ENCODE data around the gene PRKAG2.
"Not testable (repeated sequence)": the region's sequence is repeated elsewhere in the genome, so short reads cannot be mapped to it uniquely, and the experiment has no call there.

Gene PRKAG2

GRCh38 chr7:151551820-151552219 lies 325.1 kb downstream of the PRKAG2 start:
- DNase-seq (ENCODE audit: low read depth): no peak

DNA sequence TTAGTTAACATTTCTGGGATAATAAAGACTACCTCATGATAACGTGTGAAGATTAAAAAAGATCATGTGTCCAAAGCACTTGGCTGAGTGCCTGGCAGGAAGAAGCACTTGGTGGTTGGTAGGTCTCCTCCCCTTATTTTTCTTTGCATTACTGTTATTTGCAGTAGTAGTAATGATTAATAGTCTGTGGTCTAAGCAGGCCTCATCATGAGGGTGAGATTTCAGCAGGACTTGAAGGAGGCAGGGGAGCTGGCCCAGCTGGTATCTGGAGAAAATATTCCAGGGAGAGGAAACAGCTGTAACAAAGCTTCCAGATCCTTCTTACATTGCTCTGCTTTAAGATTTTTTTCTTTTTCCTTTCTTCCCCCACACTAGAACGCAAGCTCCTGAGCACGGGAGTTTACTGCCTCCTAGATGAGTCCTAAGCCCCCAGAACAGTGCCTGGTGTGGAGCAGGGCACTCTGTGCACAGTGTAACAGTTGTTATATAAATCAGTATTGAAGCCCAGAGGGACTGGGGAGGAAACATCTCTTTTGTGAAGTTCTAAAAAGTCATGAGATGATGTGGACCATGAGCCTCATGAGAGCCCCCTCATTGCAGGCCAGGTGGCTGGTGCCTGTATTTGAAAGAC lies 326.1 kb downstream of the PRKAG2 start:
- no peak for DNase-seq (ENCODE audit: low read depth)

DNA sequence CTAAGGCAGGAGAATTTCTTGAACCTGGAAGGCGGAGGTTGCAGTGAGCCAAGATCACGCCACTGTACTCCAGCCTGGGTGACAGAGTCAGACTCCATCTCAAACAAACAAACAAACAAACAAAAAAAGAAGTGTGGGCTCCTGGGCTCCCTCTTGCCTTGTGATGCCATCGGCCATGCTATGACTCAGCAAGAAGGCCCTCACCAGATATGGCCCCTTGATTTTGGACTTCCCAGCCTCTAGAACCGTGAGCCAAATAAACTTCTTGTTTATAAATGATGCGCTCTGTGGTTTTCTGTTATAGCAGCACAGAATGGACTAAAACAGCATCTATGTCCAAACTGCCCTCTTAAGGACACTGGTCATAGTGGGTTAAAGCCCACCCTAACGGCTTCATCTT lies 327.3 kb downstream of the PRKAG2 start:
- DNase-seq (ENCODE audit: low read depth): no peak

DNA sequence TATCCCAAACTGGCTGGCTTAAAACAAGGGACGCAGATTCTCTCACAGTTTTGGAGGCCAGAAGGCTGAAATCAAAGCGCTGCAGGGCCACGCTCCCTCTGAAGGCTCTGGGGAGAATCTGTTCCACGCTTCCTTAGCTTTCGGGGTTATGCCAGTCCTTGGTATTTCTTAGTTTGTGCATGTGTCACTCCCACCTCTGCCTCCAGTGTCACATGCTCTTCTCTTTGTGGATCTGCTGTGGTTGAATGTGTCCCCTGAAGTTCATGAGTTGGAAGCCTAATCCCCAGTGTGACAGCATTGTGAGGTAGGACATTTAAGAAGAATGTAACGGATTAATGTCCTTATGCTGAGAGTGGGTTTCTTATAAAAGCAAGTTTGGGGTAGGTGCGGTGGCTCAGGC lies 327.8 kb downstream of the PRKAG2 start:
- DNase-seq (ENCODE audit: low read depth): no peak

GRCh38 chr7:151544183-151544582 lies 332.7 kb downstream of the PRKAG2 start:
- no peak for DNase-seq (ENCODE audit: low read depth)

DNA sequence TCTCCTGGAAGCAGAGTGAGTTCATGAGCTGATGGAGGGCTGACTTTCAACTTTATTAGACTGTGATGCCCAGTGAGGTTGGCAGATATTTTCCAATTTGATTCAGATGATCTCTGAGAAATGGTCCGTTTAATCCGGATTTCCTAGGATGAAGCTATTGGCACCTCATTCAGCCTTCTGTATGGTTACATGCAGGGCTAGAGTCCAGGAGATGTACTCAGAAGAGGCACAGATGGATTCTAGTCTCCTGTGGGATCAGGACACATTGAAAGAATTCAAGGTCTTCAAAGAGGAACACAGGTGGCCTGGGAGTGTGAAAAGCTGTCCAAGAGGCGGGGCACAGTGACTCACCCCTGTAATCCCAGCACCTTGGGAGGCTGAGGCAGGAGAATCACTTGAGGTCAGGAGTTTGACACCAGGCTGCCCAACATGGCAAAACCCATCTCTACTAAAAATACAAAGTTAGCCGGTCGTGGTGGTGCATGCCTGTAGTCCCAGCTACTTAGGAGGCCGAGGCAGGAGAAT lies 334.2 kb downstream of the PRKAG2 start:
- no peak for DNase-seq (ENCODE audit: low read depth)

DNA sequence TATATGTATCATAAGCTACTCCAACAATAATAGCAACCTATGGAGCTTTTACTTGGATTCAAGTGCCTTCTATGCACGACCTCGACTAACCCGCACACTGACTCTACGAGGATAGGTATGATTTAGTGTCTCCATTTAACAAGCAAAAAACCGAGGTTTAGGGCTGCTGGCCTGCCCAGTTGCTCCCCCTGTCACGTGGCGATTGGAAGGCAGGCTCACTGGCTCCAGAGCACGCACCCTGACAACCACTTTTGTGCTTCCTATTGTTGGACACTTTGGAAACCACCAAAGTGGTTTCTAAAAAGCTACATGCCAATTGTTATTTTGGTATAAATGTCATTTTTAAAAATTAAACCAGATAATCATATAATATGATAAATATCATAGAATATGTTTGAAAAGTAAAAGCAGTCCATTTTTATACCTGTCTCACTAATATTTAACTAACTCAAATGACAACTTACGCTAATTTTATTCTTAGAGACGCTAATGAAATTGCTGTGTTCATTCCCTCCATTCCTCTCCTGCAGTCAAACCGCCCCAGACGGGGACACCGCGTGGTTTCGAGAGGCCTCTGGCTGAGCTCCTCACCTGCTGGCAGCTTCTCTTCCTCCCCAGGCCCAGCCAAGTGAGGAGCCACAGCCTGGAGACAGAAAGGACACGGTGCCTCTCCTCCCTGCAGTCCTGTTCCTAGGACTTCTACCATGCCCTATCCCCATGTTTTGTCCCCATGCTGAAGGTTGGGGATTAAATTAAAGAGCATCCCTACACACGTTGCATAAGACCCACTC lies 335.0 kb downstream of the PRKAG2 start:
- no peak for DNase-seq (ENCODE audit: low read depth)

DNA sequence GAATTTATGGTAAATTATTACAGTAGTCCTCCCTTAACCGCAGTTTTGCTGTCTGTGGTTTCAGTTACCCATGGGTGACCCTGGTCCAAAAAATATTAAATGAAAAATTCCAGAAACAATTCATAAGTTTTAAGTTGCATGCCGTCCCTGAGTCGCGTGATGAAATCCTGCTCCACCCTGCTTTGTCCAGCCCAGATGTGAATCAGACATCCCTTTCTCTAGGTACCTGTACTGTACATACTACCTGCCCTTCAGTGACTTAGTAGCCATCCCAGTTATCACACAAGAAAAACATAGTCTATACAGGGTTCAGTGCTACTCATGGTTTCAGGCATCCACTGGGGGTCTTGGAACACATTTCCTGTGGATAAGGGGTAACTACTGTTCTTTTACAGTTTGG lies 336.8 kb downstream of the PRKAG2 start:
- no peak for DNase-seq (ENCODE audit: low read depth)

- no peak for DNase-seq (ENCODE audit: low read depth)
These were observed 337.7 kb downstream of the PRKAG2 start for GRCh38 chr7:151539088-151539671.

DNA sequence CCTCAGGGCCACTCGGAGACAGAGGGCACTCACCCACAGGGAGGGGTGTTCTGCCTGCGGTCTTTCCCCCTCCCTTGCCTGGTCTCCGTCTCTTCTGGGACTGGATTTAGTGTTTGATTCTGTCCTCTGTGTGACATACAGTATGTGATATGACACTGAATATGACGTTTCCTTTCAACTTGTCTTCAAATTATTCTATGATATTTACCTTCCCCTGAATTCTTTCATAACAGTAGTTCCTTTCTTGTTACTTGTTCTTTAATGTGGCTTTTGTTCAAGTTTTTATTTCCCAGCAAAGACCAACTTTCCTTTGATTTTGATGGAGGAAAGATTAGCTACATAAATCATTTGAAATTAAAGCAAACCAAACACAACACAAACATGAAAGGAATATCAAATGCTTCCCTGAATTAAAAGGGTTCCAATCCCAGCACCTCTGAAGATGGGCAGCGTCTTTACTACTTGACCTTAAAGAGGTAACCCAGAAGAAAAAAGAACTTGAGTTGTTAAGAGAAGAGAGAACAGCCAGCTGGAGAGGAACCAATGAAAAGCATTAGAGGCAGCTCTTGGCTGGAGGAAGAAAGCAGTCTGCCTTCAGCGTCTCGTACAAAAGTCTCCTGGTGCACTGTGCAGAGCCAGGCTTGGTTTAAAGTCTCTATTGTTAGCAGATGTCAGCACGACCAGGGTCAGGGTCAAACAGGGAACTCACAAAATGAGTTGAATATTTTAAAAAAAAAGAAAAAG lies 338.9 kb downstream of the PRKAG2 start:
- no peak for DNase-seq (ENCODE audit: low read depth)

- not testable (repeated sequence) for DNase-seq (ENCODE audit: low read depth)
These were observed 340.7 kb downstream of the PRKAG2 start for GRCh38 chr7:151536178-151536577.

GRCh38 chr7:151529842-151530241 lies 347.1 kb downstream of the PRKAG2 start:
- DNase-seq (ENCODE audit: low read depth): no peak

GRCh38 chr7:151524845-151525244 lies 352.1 kb downstream of the PRKAG2 start:
- DNase-seq (ENCODE audit: low read depth): no peak

GRCh38 chr7:151524331-151524730 lies 352.6 kb downstream of the PRKAG2 start:
- no peak for DNase-seq (ENCODE audit: low read depth)

DNA sequence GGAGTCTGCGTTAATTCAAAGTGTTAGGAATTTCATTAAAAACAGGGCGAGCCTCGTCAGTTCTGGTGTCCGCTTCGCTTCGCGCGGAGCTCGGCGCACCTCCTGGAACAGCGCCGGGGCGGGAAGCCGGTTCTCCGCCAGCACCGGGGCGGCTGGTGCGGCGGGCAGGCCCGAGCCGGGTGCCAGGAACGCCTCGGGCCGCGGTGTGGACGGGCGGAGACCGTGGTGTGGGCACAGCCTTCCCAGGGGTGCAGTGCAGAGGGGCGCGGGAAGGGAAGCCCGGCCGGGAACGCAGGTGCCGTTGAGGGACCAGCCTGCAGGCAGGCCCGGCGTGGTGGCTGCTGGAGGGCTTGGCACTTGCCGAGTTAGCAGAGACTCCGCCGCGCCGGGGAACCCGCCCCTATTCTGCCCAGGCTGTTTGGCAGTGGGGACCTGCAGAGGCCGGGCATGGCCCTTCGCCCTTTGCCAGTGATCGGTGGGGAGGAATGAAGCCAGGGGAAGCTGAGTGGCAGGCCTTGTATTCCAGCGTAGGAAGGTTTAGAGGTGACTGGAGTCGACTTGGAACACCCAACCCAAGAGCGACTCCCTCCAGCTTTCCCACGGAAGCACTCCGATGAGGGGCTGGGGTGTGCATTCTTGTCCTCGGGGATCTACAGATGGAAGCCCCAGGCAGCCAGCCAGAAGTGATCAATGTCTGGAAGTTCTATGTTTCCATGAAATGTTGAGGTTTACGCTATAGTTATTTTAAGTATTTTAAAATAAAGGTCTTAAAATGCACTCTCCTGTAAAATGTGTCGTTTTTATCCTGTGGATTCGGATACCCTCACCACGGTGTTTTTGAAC lies 356.3 kb downstream of the PRKAG2 start:
- peak; percentile 15 for DNase-seq (ENCODE audit: low read depth)

DNA sequence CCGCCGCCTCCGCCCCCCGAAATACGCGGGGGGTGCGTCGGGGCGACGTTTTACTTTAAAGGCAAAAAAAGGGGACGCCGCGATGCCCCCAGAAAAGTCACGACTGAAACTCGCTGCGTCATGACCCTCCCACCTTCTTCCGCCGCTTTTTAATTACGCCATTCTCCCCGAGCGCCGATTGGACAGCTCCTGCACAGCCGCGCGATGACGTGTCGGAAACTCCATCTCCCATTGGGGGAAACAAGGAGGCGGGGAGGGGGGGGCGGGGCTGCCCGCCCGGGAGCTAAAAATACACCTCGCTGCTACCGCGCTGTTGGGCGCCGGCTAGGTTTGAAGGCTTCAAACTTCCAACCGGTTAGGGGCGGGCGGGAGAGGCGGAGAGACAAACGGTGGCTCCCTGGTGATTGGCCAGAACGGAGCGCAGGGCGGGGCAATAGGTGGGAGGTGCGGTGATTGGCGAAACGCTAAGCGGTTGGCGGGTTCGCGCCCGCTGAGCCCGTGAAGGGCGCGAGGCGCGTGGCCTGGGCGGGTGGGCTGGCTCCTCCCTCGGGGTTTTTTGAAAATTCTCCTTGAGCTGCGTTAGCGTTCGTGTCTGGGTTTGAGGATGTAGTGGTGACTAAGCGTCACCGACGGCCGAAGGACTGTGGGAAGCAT lies 357.0 kb downstream of the PRKAG2 start, which contains the start of gene RHEB:
Gene RHEB, minus strand, starts transcription at position 131 of the 654 bp plus-strand sequence. CDS start 384 bp downstream, outside the sequence.
- DNase-seq (ENCODE audit: low read depth): peak; percentile 98

DNA sequence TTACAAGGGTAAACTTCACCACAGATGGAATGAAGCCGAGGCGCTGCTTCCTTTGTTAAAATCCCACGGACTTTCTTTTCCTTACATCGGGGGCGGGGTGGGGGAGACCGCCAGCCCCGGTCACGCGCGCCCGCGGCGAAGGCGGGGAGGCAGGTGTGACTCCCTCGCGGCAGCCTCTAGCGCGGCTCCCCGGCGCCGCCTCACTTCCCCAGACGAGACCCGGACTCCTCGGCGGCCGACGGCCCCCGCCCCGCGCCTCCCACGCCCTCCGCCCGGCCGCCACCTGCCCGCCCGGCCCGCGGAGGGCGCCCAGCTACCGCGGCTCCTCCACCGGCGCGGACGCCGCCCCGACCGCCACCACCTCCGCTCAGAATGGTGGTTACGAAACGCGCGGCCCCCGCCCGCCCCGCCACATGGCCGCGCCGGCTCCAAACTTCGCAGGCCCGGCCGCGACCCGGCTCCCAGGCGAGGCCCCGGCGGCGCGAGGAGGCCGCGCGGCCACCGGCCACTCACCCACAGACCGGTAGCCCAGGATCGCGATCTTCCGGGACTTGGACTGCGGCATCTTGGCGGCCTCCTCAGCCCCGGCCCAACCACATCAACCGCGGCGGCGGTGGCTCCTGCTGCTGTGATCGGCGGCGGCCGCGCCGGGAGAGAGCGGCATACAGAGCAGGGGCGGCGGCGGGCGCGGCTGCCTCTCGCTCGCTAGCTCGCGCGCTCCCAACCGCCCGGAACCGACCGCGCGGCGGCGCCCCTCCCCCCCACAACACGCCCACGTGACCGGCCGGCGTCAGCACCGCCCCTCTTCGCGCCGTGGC lies 357.8 kb downstream of the PRKAG2 start:
- peak; percentile 59 for DNase-seq (ENCODE audit: low read depth)

DNA sequence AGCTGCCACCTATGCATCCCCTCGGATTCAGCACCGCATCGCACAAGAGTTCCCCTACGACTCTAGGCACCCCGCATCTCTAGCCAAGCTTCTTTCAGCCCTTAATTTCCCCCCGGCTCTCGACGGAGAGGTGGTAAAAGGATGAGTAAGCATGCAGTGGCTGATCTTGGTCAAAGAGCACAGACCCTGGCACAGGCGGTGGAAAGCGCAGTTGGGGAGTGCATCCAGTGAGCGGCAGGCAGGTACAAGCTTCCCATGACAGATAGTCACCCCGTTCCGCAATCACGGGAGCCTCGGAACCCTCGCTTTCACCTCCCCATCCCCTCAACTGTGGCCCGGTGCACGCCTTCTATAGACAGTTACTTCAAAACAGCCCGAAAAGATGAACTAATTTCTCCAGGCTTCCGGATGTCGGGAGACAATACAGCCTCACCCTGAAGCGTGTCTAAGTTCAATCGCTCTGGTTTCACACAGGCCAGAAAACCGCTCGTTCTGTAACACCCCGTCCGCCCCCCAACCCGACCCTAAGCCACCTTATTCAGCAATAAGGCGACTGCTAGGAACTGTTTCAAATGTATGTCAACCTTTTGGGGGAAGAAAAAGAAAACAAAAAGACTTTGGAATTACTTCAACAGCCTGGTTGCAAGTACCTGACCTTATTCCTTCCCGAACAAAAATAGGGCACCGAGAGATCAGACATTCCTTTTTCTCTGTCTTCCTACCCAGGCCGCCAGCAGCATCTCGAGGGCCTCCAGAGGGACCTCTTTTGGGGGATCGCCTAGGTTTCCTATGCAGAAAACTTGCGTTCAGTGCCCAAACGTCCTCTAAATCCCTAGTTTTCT lies 358.6 kb downstream of the PRKAG2 start:
- peak; percentile 45 for DNase-seq (ENCODE audit: low read depth)

DNA sequence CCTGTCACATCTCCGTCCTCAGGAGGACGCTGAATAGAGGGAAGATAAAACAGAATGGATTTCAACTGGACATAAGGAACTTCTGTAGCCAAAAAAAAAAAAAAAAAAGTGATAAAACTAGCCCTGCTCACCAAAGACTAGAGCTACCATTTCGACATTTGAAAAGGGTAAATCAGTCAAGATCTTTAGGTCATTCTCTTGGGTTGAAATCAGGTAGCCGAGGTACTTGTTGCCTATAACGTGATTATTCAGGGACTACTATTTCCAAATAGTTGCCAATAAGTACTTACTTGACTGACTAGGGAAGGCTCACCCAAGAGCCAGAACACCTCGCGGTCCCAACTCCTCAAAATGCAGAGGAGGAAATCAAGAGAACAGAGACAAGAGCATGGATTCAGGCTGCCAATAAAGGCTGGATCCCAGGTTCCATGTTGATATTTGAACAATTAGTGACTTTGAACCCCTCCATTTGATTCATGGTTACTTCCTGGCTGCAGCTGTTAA lies 359.3 kb downstream of the PRKAG2 start:
- DNase-seq (ENCODE audit: low read depth): no peak
